ENCODE results near the gene CAMKMT.
"Not testable (repeated sequence)": the region's sequence is repeated elsewhere in the genome, so short reads cannot be mapped to it uniquely, and the experiment has no call there.

GRCh38 chr2:44385226-44385625, 23.5 kb downstream of the CAMKMT start:
- not testable (repeated sequence) for TF ChIP-seq CTCF (IDR thresholded peaks at IDR 0.05 in 8 of 11, conservative IDR thresholded peaks at IDR 0.05 in 3 of 11); POLR2A (IDR thresholded peaks at IDR 0.05); POLR2AphosphoS5 (IDR thresholded peaks at IDR 0.05)

Measured in spleen (tissue), 7 donors.